Measurements from ENCODE around the gene LARP1.
"Not testable (repeated sequence)": the region's sequence is repeated elsewhere in the genome, so short reads cannot be mapped to it uniquely, and the experiment has no call there.

The LARP1 gene

DNA sequence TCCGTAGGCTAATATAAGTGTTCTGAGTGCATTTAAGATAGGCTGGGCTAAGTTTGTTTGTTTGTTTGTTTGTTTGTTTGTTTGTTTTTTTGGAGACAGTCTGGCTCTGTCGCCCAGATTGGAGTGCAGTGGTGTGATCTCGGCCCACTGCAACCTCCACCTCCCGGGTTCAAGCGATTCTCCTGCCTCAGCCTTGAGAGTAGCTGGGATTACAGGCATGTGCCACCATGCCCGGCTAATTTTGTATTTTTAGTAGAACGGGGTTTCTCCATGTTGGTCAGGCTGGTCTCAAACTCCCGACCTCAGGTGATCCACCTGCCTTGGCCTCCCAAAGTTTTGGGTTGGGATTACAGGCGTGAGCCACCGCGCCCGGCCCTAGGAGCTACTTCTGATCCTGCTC is 4.7 kb downstream of the LARP1 start:
- not testable (repeated sequence) for DNase-seq (ENCODE audit: low read depth in 1 of 2, low spot score in 1 of 2)

DNA sequence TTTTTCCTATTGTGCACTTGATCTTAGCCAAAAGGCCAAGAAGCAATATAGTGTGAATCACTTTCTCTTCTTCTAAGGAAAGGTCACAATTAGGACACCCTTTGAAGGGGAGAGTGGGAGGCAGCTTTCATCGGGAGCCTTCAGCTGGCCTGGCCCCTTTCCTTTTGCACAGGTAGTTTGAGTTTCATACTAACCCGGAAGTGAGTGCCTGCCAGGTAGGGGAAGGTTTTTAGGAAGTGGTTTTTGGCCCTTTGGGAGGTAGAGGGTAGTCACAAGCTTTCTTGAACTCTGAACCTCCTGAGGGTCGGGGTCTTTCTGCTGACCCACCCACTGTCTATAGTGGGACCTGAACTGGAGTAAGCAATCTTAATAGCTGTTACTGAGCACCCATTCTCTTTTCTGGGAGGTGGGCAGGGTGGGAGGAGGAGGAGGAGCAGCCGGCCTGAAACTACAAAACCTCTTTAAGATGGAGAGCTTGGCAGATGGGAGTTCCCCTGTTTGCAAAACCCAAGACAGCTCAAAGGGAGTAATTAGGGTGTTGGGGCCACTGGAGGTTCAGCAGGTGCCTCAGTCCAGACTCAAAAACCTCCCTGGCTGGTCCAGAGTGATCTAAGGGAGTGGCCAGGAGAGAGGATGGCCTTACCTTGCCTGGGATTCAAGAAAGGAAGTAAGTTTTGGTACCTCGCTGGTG is 6.0 kb downstream of the LARP1 start:
- DNase-seq (ENCODE audit: low read depth in 1 of 2, low spot score in 1 of 2): no peak

DNA sequence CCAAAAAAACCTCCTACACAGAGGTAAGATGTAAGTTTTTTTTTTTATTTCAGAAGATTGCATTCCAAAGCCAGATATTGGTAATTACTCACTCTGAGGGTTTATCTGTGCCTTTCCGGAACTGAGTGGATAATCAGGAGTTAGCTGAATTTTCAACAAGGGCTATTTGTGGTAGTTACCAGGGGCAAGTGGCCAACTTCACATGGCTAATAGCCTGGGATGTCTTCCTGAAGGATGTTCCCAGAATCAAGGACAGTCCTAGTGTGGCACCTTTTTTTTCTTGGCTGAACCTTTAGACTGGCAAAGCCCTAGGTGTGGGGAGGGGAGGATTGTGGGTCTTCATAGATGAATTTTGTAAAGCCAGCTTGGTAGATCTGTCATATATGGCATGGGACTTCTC is 7.1 kb downstream of the LARP1 start:
- DNase-seq (ENCODE audit: low read depth in 1 of 2, low spot score in 1 of 2): no peak

DNA sequence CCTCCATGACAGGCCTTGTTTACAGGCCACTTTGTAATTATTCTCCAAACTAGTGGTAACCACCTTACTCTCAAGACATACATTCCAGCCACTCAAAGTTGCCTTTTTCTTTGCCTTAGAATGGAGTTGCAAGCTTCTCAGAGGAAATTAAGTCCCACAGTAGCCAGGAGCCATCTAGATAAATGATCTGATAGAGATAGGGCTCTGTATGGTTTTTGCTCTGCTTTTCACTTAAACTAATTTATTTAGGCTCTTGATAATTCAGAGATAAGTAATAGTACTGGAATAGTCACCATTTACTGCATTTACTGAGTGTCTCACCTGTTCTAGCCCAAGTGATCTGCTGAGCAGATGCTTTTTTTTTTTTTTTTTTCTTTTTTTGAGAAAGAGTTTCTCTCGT is 7.5 kb downstream of the LARP1 start:
- DNase-seq (ENCODE audit: low read depth in 1 of 2, low spot score in 1 of 2): no peak

DNA sequence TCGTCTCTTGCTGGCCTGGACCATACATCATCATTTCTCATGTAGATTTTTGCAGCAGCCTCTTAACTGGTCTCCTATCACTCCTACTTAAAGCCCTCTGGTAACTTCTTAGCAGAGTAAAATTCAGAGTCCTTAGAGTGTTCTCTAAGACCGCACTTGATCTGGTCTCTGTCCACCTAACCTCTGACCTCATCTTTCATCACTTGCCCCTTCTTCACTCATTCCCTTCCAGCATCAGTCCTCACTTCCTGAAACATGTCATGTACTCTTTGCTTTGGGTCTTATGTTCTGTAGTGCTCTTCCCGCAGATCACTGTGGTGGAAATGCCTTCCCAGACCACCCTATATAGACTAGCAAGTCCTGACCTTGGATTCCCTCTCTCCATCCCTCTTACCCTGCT is 9.8 kb downstream of the LARP1 start:
- no peak for DNase-seq (ENCODE audit: low read depth in 1 of 2, low spot score in 1 of 2)

DNA sequence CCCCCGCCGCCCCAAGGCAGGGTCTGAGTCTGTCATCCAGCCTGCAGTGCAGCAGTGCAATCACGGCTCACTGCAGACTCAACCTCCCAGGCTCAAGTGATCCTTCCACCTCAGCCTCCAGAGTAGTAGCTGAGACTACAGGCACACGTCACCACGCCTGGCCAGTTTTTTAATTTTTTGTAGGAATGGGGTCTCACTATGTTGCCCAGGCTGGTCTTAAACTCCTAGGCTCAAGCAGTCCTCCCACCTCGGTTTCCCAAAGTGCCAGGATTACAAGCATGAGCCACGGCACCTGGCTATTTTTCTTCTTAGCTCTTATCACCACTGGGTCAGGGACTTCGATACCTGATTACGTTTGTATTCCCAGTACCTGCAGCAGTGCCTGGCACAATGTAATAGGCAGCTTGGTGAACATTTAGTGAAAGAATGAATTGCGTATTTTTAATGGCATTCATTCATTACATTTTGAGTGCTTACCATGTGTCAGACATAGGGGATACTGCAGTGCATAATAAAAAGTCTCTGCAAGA is 10.3 kb downstream of the LARP1 start:
- DNase-seq (ENCODE audit: low read depth in 1 of 2, low spot score in 1 of 2): no peak

DNA sequence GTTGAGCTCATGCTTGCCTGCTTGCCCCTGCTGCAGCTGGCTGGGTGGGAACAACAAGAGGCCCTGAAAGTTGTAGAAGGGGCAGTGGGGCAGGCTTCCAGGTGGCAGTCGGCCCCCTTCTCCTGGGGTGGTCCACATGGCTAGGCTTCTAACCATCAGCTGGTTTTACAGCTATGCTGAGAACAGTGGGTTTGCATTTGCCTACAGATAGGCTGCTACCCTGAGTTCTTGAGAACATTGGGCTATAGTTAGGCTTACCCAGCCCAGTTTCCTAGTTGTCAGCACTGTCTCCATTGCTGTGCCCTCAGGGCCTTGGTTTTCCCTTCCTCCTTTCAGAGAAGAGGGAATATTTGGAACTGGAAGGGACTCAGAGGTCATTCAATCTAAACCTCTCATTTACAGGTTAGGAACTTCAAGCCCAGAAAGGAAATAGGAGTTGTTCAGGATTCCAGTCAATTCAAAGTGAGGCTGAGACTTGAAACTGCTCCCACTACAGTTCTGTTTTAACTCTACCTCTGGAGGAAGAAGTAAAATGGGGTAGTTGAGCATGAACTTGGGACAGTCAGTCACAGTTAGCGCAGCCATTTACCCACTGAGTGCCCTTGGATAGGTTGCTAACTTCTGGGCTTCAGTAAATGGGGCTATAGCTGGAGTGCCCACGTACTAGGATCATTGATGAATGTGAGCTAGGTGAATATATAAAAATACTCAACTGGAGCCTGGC is 11.5 kb downstream of the LARP1 start:
- DNase-seq (ENCODE audit: low read depth in 1 of 2, low spot score in 1 of 2): no peak

DNA sequence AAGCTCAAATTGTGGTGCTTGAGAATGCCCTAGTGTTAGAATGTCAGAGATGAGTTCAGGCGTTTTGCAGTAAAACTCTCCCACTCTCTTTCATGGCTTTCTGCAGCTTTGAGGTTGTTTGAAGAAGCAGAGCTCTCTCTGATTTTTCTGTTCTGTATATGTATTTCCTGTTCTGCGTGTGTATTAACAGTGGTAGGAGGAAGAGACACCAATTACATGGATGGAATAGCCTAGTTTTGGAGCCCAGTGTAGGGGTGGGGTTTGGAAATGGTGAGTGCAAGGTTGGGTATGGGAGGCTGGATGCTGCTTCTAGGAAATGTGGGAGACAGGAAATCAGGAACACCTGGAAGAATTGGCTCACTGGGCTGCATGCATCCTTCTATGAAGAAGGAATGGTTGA is 12.4 kb downstream of the LARP1 start:
- no peak for DNase-seq (ENCODE audit: low read depth in 1 of 2, low spot score in 1 of 2)

DNA sequence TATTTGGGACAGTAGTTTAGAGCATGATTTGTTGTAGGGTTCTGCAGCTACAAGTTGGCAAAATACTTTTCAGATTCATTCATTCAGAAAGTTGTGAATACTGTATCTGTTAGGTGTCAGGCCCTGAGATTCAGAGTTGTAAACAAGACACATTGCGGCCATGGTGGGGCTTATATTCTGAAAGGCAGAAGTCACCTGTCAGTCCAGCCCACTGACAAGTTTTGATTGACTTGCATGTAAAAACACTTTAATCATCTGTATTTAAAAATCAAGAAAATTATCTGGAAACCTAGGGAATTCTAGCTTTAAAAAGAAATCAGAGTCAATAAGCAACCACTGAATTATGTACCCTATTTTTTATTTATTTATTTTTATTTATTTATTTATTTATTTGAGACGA is 13.0 kb downstream of the LARP1 start:
- DNase-seq (ENCODE audit: low read depth in 1 of 2, low spot score in 1 of 2): no peak

DNA sequence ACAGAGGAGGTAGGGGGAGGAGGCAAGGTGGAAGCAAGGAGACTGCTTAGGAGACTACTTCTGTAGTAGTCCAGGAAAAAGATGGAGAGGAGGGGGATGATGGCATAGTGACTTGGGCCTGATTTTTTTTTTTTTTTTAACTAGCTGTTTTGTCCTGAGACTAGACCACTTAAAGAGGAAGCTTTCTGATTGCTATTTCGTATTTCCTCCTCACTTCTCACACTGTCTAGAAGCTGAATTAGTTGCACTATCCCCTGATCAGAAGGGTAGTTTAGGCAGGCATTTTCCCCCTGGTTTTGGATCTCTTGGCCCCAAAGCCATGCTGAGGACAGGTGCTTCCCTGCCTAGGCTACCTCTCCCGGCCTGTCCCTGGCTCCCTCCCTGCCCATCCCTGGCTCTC is 14.9 kb downstream of the LARP1 start:
- DNase-seq (ENCODE audit: low read depth in 1 of 2, low spot score in 1 of 2): no peak

DNA sequence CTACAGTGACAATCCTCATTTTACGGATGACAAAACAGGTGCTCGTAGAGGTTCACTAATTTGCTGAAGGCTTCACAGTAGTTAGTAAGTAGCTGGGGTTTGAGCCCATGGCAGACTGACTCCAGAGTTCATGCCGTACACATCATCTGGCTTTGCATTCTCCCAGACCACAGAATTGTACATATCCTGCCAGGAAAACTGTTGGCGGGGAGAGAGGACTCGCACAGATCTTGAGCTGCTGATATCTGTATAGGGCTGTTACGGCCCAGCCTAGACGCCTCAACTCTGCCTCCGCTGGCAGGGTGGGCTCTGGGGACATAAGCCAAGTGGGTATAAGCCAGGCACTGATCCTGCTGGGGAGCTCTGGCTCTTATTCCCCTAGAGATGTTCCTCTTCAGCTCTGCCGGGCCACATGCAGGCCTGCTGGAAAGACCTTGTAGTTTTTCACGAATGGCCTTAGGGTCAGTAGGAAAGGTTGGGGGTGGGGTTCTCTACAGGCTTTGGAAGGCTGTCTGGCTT is 16.3 kb downstream of the LARP1 start:
- DNase-seq (ENCODE audit: low read depth in 1 of 2, low spot score in 1 of 2): no peak

DNA sequence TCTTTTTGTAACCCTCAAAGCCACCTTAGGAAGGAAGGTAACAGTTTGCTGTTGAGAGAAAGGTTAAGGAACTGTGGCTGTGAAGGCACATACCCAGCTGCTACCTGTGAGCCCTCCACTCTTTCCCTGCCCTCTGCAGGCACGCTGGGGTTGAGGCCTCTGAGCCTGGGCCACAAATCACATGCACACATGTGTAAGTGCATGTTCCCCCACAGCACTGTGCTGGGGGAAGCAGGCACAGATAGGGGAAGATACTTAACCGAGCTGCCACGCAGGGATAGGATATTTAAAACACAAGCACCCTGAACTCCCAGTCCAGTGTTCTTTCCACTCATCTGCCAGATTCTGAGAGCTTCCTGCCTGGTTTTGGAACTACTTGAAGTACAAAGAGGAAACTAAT is 18.1 kb downstream of the LARP1 start:
- DNase-seq (ENCODE audit: low read depth in 1 of 2, low spot score in 1 of 2): no peak

DNA sequence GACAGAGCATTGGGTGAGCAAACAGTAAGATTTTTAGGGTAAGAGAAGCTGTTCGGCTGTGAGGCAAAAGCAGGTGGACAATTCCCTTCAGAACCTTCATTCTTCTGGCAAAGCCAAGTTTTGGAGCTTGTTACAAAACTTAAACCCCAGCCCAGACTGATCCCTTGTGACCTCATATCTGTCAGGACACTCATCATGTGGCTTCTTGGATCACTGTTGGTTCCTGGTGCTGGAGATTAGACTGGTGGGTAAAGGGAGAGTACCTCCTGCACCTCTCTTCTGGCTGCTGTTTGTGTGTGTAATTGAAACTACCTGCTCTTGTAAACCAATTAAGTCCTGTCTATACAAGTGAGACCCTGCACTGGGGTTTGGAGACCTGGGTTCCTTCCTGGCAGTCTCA is 21.0 kb downstream of the LARP1 start:
- no peak for DNase-seq (ENCODE audit: low read depth in 1 of 2, low spot score in 1 of 2)

DNA sequence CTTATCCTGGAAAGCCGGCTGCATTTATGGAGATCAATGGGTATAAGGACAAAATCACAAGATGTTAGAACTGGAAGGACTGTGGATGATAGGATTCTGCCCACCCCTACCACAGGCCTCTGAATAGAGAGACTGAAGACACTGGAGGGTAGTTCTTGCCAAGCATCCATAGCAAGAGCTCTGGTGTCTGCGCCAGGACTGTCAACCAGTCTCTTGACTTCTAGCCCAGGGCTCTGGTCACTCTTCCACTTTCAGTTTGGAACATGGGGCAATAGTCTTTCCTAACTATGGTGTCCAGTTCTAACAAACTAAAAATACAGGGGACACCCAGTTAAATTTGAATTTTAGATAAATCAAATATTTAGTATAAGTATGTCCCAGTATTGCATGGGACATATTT is 23.4 kb downstream of the LARP1 start:
- no peak for DNase-seq (ENCODE audit: low read depth in 1 of 2, low spot score in 1 of 2)

DNA sequence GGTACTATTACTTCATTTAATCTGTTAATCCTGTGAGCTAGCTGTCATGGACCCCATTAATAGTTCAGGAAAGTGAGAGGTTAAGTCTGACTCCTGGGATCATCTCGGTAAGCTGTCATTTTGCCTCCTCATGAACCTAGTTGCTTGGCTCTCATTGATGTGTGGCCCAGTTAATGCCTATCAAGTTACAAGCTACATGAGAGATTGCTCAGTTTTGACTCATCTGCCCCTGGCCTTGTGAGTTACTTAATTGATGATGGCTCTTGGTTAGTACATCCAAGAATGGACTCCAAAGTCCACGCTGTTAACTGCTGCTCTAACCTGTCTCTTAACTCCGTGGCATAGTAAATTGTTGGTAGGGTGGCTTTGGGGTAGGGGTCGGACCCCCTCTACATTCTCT is 23.9 kb downstream of the LARP1 start:
- DNase-seq (ENCODE audit: low read depth in 1 of 2, low spot score in 1 of 2): no peak

DNA sequence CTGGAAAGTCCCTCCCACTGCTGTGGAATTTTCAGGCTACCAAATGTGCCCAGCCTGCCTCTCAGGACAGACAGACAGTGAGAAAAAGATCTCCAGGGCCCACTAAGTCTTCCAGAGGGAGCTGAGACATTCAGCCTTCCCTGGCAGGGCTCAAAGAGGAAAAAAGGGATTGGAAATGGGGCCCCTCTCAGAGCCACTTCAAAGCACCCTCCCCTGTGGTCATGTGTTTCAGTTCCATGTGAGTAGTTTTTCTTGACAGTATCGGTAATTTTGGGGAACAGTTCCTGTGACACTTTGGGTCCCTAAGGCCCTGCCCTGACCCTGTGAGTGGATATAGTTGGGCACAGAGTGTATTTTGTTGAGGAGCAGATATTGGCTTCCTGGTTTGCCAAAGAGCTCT is 25.0 kb downstream of the LARP1 start:
- DNase-seq (ENCODE audit: low read depth in 1 of 2, low spot score in 1 of 2): no peak

DNA sequence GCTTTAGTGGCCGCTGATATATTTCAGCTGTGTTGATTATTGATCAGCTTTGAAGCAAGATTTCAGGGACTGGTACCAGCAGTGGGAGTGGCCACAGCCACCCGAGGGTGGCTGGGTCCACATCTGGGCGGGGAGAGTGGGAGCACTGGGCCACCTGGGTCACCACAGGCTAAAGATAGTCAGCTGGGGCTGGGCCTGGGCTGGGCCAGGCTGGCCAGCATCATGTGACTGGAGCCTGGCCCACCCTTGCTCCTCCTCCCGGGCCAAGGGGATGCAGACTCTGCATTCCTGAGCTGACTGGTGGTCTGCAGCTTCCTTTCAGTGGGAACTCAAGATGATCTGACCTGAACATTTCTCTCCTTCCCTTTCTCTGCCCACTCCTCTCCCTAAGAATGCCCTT is 27.1 kb downstream of the LARP1 start:
- DNase-seq (ENCODE audit: low read depth in 1 of 2, low spot score in 1 of 2): no peak

DNA sequence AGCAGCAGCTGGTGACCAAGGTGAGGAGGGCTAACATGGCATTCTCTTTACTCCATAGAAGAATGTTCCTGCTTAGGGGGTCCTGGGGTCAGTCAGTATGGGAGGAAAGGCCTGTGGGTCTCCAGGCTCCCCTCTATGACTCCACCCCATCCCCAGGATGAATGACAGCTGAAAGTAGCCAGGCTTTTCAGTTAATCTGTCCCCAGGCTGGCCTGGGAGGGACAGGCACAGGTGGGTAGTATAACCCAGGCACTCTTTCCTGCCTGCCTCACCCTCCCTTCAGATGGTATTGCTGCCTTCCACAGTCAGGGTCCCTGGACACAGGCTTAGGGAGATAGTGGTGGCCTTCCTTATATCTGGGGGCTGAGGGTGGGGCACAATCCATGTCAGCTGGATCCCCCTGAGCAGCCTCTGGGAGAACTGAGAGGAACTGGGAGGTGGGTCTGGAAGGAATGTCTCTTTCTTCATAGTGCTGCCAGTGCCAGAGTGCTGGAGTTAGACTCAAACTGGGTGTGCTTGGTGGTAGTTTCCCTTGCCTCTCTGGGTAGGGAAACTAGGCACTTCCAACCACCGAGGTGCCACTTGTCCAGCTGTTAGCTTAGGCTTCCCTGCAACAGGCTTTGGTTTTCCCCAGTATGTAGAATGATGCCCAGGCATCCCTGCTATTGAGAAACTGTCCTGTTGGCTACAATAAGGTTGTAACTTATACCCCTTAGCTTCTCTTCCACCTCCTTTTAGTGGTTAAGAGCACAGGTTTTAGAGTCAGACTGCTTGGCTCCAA is 27.8 kb downstream of the LARP1 start:
- DNase-seq (ENCODE audit: low read depth in 1 of 2, low spot score in 1 of 2): no peak

DNA sequence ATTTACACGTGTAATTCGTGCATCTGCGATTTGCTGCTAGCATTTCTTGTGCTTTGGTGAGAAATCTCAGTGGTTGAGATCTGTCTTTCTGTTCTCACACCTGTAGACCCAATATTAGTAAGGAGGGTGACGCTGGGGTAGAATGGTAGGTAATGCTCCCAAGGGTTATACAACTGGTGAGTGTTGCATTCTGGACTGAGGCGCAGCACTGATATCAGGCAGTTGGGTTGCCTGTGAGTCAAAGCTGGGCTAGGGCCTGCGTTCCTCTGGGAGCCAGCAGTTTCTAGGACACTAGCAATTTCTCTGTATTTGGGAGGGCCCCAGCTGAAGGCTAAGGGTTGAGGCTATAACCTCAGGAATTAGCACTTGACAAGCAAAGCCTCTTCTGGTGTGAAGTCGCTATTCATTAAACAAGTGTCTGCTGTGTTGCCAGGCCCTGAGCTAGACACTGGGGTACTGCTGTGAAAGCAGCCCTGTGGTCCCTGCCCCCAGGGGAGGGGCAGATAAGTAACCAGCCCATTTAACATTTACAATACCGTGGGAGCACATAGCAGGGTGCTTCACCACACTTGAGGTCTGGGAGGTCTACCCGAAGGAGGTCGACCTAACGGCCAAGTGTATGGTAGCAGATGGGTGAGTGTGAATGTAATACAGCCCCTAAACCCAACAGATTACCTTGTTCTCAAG is 28.7 kb downstream of the LARP1 start:
- DNase-seq (ENCODE audit: low read depth in 1 of 2, low spot score in 1 of 2): no peak

DNA sequence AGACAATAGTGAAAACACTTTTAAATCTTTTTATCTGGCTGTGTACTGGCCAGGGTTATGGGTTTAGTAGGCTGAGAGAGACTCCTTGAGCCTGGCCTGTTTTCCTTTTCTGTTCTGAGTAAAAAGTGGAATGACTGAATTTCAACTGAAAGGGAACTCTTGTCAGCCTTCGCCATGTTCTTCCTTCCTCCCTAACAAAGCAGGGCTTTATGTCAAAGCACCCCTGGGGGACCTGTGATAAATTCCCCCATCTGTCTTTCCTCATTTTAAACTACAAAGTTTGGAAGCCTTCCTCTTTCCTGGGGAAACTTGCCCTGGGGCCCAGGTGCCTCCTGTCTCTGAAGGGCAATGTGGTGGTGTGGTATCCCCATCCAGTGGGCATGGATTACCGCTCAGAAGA is 29.7 kb downstream of the LARP1 start:
- no peak for DNase-seq (ENCODE audit: low read depth in 1 of 2, low spot score in 1 of 2)

DNA sequence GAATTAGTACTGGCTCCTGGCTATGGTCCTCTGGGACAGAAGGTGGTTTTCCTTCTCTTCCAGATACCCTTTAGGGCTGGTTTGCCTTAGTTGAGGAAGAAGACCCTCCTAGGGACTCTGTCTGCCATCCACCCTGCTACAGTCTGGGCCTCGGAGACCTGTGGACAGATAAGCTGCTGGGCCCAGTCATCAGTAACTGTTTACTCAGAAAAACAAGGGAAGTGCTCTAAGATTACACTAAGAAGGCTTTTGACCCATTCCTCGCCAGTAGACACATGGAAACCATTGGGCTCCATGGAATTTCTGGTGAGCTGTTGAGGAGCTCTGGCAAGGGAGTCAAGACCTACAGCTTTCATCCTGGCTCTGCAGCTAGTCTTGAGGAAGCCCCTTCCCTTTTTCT is 31.2 kb downstream of the LARP1 start:
- DNase-seq (ENCODE audit: low read depth in 1 of 2, low spot score in 1 of 2): no peak
